ENCODE results near the gene NPW.
A peak's percentile ranks its signal among the peaks of the same experiment; 100 is the strongest.

Gene NPW

GRCh38 chr16:1984347-1985225 is 35.0 kb upstream of the NPW start:
- no peak for DNase-seq

- DNase-seq: no peak
Measured at GRCh38 chr16:1985466-1986150, 34.0 kb upstream of the NPW start.

- DNase-seq: no peak
Measured at GRCh38 chr16:1987198-1987597, 32.4 kb upstream of the NPW start.

- no peak for DNase-seq
Measured at GRCh38 chr16:1989209-1990100, 30.1 kb upstream of the NPW start, which contains the start of gene SYNGR3. TSS of gene SYNGR3 (plus strand) at chr16:1989970. CDS start at chr16:1990103, 133 bp downstream.

DNA sequence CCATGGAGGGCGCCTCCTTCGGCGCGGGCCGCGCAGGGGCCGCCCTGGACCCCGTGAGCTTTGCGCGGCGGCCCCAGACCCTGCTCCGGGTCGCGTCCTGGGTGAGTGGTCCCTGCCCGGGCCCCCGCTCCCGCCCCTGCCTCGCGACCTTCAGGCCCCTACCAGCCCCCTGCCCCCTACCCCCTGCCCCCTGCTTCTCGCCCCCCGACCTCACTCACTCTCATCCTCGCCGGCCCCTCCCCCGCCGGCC is 29.6 kb upstream of the NPW start:
- DNase-seq: no peak

- no peak for DNase-seq
Measured at GRCh38 chr16:1990351-1991134, 29.0 kb upstream of the NPW start.

DNA sequence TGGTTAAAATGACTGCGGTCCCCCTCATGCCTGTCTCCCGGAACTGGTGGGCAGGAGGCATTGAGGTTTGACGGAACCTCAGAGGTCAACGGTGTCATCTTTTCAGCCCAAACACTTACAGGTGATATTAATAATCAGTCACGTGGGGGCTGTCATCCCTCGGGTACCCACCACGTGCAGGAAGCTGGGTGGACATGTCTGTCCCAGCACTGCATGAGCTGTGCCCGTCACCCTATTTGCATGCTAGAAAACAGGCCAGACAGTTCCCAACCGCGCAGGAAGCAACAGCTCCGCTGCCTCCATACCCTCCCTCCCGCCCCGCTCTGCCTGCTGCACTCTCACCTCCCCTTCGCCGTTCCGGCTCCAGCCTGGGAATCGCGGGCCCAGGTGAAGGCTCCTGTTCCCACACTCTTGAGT is 28.4 kb upstream of the NPW start:
- DNase-seq: no peak

DNA sequence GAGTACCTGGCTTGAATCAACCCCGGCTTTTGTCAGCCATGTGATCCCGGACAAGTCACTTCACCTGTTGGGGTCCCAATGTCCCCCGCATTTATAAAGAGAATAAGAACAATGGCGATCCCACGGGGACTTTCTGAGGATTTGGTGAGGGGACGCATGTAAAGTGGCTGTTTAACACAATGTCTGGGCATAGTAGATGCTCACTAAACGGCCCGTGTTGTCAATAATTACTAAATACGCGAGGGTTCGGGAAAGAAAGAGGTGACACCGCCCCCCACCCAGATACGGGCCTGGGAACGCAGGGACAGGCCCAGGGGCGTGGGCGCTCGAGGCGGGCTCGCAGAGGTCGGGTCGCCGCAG is 28.0 kb upstream of the NPW start:
- no peak for DNase-seq

- peak; percentile 52 for DNase-seq
Measured at GRCh38 chr16:1991948-1992703, 27.5 kb upstream of the NPW start.

GRCh38 chr16:1992704-1993317 is 26.8 kb upstream of the NPW start:
- DNase-seq: no peak

DNA sequence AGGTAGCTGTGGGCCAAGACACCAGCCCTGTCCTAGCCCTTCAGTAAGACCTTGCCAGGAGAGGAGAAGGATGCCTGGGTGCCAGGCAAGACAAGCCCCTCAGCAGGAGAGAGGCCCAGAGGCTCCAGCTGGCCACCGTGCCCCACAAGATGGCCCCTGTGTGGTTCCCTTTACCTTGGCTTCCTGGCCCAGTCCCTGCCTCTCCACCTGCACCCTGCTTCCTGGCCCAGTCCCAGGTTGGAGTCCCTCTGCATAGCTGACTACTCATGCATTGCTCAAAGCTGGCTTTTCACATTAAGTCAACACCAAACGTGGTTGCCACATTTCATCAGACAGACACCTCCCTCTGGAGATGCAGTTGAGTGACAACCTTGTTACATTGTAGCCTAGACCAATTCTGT is 25.9 kb upstream of the NPW start:
- no peak for DNase-seq

DNA sequence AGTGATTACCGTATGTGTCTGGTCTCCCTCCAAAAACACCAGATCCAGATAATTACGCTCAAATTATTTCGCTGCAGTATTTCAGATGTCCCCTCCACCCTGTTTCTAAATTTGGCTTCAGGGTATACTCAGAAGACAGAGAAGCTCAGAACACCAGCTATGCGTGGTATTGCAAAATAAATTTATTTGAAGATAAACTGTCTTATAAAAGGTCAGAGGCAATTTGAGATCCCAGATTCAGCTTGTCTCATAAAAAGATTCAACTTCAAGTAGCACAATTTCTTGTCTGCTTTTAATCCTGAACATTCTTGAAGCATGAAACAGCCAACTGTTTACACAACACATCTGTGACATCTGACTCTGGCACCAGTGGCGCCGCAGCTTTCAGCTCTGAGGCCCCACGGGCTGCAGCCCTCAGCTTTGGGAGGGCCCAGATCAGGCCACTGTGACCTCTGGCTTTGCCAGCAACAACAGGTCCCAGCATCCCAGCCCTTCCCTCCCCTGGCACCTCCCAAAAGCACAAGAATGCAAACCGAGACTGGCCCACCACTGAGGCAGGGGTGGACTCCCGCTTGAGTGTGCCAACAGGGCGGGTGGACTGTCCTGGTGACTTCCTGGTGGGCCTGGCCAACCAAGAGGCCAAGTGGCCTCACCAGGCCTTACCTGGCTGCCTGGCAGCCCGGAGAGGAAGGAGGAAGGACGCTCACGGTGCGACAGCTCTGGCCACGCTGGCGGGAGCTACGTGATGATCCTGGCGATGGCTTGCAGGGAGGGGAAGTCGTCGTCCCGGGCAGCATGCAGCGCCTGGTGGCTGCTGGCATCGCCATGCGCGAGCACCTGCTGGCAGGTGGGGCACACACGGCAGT is 21.9 kb upstream of the NPW start:
- no peak for DNase-seq

DNA sequence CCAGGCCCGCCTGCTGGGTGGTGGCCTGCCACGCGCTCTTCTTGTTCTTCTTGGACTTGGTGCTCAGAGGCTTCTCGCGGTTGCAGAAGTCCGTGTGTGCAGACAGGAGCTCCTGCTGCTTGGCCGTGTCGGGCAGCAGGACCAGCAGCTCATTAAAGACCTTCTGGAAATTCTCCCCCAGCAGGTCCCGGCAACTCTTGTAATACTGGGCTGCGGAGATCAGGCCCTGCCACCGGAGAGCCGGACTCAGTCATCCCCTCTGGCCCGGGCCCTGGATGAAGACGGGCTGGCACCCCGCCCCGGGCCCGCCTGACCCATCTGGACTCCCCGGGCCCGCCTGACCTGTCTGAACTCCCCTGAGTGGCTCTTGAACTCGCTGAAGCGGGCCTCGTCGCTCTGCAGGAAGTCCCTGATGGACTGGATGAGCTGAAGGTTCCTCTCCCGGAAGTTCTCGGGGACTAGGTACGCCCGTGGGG is 21.2 kb upstream of the NPW start:
- no peak for DNase-seq

DNA sequence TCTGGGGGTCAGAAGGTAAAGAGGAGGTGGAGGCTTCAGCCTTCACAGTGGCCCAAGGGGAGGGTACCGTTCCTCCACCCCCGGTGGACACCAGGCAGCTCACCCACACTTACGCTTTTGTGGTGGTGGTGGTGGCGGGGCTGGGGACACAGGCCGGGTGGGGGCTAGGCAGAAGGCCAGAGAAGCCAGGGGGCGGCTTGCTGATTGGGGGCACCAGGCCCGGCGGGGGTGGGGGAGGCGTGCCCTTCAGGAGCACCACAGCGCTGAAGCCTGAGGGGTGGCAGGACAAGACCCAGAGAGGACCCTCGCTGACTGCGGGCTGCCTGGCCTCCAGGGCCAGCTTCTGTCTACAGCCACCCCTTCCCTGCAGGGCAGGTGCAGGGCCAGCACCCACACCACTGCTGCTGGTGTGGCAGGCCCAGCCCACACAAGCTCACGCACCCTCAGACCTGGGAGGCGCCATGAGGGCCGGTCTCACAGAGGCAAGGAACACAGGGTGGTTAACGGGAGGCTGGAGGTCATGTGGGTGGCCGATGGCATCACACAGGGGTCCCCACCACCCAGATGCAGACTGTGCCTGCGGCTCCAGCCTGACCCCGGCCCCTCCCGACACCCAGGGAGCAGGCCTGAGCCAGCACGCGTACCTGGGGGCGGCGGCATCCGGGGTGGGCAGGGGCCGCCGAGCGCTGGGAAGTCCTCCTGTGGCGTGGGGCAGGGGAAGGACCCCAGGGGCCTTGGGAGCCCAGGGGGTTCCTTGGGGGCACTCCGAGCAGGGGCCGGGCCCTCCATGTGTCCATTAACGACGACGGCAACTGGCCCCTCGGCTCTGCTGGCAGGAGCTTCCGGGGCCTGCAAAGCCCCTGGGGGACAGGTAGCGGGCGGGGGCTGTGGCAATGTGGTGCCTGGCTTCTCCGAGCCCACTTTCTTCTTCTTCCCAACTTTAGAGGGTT is 20.5 kb upstream of the NPW start:
- no peak for DNase-seq

- DNase-seq: no peak
Measured at GRCh38 chr16:1999866-2000514, 19.6 kb upstream of the NPW start.

GRCh38 chr16:2001035-2001434 is 18.6 kb upstream of the NPW start:
- no peak for DNase-seq

DNA sequence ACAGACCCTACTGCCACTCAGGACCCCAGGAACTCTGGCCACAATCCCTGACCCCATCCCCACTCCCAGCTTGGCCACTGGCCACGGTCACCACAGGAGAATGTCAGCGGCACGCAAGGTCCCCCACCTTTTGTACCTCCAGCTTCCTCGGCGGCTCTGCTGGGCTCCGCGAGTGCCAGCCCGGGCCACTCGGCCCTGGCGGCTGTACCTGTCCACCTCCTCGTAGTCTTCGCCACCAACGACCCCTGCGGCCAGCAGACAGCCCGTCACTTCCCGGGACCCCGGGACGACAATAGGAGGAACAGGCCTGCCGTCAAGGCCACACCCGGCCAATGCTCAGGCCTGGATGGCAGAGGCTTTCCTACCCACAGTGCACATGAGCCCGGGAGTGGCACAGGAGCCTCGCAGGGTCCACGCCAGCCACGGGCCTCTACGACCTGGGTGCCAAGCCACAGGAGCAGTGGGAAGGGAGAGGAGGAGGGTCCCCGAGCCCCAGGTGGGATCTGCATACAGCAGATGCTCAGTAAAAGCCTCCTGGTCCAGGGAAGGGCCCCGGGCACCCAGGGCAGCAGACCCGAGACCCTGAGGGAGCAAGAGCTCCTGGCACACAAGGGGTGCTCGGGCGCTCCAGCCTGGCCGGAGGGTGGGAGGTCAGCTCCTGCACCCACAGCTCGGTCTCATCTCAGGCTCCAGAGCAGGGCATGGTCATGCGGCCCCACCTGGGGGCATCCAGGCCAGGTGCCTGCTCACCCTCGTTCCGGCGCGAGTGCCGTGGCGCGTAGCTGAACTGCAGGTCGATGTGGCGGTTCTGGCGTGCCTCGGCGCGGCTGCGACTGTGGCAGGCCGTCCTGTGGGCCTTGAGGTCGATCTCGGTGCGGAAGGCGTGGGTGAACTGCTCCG is 17.9 kb upstream of the NPW start:
- no peak for DNase-seq
